Articular chondrocyte of knee joint (primary cell): ENCODE data around the gene NCF2. TPM values are rescaled to one million over a fixed set of nuclear protein-coding genes. Genes with fewer than 3 reads are reported as not detected.

Source experiments
- total RNA-seq: library from RNA; depleted of rRNA; stranded (reverse); fragments of >200 nt; gene quantifications from 2 replicates; pipeline ENCODE4 v1.2.3, GENCODE V29; 2012

Gene NCF2, protein sequence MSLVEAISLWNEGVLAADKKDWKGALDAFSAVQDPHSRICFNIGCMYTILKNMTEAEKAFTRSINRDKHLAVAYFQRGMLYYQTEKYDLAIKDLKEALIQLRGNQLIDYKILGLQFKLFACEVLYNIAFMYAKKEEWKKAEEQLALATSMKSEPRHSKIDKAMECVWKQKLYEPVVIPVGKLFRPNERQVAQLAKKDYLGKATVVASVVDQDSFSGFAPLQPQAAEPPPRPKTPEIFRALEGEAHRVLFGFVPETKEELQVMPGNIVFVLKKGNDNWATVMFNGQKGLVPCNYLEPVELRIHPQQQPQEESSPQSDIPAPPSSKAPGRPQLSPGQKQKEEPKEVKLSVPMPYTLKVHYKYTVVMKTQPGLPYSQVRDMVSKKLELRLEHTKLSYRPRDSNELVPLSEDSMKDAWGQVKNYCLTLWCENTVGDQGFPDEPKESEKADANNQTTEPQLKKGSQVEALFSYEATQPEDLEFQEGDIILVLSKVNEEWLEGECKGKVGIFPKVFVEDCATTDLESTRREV
- total RNA-seq: 1.2 and 5.3 TPM in 2 replicates

GRCh38 chr1:183590244-183591191, at the start of gene NCF2:
NCF2 (minus strand) TSS chr1:183590459; CDS start chr1:183590329, 130 bp downstream.

GRCh38 chr1:183635606-183636333, 45.5 kb upstream of the NCF2 start, which contains the start of gene ARPC5:
ARPC5 (minus strand) TSS chr1:183635783; CDS start chr1:183635659, 124 bp downstream.

Other genes with a start within 250 kb of the NCF2 start
- gene NMNAT2, start 172.1 kb downstream of the NCF2 start, total RNA-seq: 0.11 TPM in 1 of 2 replicates, not detected in the other
- 23.9 and 46.3 TPM in 2 replicates for gene SMG7, start 118.0 kb downstream of the NCF2 start, total RNA-seq
- gene ARPC5, start 45.3 kb upstream of the NCF2 start, total RNA-seq: 234 and 271 TPM in 2 replicates
- gene APOBEC4, start 62.9 kb upstream of the NCF2 start, total RNA-seq: not detected in 2 replicates
- gene RGL1, start 214.7 kb upstream of the NCF2 start, total RNA-seq: 22.3 and 39.1 TPM in 2 replicates